ENCODE measurements around the gene DAB1.

The DAB1 gene

DNA sequence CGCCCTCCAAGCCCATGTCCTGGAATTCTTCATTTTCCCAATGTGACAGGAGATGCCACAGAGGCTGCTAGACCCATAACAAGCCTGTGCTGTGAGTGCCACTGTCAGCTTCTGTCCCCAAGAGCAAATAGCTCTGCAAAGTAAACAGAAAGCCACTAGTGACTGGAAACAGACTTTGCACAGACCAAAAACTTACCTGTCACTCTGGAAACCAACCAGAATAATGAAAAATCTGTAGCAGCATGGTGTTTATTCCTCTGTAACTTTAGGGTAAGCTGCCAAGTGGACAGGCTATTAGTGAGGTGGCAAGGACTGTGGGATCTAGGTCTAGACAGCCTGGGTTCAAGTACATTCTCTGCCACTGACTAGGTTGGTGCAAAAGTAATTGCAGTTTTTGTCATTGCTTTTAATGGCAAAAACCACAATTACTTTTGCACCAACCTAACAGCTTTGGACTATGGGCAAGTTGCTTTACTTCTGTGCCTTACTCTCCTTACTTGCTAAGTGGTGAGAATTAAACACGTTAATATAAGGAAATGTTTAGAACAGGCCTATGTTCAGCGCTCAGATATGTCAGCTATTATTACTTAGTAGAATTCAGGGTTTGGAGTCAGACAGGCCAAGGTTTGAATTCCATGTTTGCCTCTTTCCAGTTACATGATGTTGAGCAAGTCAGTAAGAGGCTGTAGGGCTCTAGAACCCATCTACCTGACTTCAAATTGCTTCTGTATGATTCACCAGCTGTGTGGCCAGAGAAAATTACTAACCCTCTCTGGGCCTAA, 457.8 kb downstream of the DAB1 start, which contains the start of gene C8B:
TSS of gene C8B (minus strand) at position 100 of the 782 bp plus-strand sequence. CDS start at position 33, 67 bp downstream.
- DNase-seq, result no peak

- no peak for DNase-seq
Observed at GRCh38 chr1:56965191-56965590, 458.7 kb downstream of the DAB1 start.

DNA sequence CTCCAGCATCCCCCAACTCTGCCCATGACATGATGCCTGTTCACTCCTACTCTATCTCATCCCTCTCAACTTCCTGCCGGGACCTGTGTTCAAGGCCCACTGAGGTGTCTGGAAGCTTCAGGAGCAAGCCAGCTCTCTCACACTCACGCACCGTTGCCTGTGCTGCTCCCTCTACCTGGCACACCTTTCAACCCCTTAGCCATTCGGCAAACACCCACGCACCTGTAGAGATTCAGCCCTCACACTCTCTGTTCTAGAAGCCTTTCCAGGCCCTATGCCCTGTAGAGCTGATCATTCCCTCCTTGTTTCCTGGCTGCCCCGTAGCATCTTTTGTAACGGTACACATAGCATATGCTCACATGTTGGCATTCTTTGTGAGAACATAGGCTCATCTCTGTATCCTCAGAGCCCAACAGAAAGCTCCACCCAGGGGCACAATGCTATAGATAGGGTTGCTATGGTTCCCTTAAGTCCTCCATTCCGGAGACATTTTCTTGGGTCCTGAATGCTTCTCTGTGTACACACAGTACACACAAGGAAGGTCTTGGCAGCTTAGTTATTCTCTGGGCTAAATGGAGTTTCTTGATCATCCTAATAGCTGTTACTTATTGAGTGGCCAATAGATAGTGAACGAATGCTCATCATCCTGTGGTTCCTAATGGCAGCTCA, 459.4 kb downstream of the DAB1 start:
- no peak for DNase-seq

- no peak for DNase-seq
Observed at GRCh38 chr1:56963667-56964066, 460.2 kb downstream of the DAB1 start.

DNA sequence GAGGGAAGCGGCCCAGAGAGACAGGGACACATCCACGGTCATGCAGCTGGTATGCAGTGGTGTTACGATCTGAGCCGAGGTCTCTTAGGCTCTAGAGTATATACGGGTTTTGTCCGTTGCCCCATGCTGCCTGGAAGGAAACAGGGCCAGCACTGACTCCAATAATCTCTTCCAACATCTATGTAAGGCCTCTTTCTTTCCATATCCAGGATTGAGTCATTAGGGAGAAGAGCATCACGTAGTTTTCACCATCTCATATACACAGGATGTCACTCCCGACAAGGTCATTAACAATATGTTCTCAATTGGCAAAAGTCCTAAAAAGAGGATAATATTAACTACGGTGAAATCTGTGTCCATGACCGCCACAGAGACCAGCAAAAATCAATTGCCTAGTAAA, 462.4 kb downstream of the DAB1 start:
- no peak for DNase-seq

- no peak for DNase-seq
Observed at GRCh38 chr1:56958526-56958925, 465.3 kb downstream of the DAB1 start.

GRCh38 chr1:56957931-56958330, 465.9 kb downstream of the DAB1 start:
- DNase-seq, result no peak

DNA sequence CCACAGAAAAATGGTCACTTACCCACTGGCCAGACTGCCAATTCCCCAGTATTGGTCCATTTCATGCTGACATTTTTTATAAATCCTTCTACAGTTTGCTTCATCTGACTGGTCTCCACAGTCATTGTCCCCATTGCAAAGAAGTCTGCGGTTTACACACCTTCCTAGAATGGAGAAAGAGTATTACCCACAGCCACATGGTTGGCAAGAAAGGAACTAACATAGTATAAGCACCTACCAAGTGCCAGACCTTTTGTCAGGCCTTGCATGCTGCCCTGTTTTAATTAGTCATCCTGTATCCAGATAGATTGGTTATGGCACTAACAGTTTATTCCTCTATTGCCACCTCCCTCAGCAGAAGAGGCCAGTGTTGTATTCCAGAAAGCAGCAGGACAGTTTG, 469.2 kb downstream of the DAB1 start:
- no peak for DNase-seq

DNA sequence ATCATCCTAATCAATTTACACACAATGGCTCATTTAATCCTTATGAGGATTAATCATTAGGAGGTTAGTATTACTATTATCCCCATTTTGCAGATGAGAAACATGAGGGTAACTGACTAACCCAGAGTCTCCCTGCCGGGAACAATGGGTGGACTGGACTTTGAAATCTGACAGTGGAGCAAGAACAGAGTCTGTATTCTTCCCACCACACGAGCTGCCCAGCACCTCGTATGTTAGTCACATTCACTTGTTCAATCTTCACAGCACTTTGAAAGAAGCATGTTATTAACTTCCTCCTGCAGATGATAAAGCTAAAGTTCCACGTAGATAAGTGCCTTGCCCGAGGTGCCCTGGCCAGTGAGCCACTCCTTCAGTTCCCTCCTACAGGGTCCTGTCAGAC, 470.5 kb downstream of the DAB1 start:
- no peak for DNase-seq

DNA sequence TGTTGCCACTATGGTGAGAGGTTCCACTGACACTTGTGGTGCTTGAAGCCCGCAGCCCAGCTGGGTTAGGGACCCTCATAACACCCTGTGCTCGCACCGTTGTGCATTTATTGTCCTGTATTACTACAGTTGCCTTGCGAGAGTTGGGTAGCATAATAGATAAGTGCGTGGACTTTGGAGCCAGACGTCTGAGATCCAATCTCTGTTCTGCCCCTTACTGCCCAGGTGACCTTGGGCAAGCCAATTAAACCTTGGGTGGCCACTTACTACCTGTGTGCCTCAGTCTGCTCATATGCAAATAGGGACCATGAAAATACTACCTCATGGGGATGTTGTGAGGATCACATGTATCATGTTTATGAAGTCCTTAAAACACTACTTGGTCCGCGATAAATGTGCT, 471.4 kb downstream of the DAB1 start:
- no peak for DNase-seq

DNA sequence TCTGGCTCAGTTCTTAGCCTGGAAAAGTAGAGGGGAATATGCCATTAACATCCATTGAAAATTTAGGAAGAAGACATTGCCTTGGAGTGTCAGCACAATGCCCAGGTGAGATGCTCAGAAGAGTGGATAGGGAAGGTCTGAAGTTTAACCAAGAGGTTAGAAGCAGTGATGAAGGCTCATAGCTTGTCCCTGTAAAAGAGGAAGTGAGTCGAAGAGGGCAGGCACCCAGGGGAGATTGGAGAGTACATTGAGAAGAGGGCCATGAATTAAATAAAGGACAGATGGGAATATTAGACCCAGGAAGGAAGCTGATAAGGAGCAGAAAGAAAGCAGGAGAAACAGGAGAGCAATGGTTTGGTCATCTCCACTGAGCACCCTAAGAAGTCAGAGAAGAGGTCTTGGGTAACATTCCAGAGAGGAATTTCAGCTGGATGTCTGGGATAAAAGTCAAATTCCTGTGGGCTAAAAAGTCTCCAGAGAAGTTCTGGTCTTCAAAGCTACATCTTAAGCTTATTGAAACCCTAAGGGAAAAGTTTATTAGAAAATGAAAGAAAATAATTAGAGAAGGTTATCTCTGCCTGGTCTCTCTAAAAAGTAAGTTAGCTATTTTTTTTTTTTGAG, 475.3 kb downstream of the DAB1 start:
- DNase-seq, result no peak

Measured in CD4-positive, alpha-beta T cell treated with Interleukin-10 for 1 hour (primary cell).